ENCODE results near the gene PRKCQ. TPM values are rescaled to one million over a fixed set of nuclear protein-coding genes. Genes with fewer than 3 reads are reported as not detected.
A peak's percentile ranks its signal among the peaks of the same experiment; 100 is the strongest.

The PRKCQ gene
- total RNA-seq, 1 donor from 2014 or later, result 24.0 TPM

DNA sequence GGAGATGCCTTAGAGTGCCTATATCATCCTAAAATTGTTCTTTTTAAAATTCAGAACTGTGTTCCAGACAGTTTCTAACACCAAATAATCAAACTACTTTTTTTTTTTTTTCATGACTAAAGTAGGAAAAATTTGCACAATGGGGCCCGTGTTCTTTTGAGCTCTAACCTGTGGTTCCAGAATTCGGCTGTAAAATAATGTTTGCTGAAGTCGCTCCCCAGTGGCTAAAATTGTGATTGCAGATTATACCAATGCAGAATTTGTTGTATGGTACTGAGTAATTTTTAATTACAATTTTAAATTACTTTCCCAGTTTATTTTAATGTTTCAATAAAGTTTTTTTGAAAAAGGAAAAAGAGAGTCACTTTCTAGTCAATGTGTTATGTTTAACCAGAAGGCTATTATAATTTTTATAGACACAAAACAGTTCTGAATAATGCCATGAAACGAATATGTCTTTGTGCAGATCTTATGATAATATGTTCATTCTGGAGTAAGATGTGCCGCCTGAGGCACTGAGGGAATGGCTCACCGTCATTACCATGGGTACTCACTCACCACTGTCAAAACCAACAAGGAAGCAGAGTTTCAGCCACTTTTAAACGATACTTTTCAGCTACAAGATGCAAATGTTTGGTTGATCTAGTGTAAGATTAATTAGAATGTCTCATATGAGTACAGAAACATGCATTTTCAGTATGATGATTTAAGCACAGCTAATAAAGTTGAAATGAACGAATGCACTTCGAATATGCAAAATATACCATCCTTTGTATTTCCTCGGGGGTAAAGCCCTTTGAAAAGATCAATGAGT lies 173.6 kb downstream of the PRKCQ start:
- H3K27ac Mint-ChIP-seq (ENCODE audit: unreplicated experiment), result no peak overlapping the region
- H3K4me3 Mint-ChIP-seq (ENCODE audit: unreplicated experiment), result no peak overlapping the region
- DNase-seq (ENCODE audit: low spot score), result no peak
- H3K36me3 Mint-ChIP-seq (ENCODE audit: low read depth, unreplicated experiment), result no peaks in the 10 kb centered on the region
- no peaks in the 10 kb centered on the region for H3K9me3 Mint-ChIP-seq (ENCODE audit: unreplicated experiment)
- H3K4me1 Mint-ChIP-seq (ENCODE audit: unreplicated experiment), result peaks cover 38% of the 10 kb centered on the region
- H3K27me3 Mint-ChIP-seq (ENCODE audit: unreplicated experiment), result no peaks in the 10 kb centered on the region
- TF ChIP-seq, protein P1, sequence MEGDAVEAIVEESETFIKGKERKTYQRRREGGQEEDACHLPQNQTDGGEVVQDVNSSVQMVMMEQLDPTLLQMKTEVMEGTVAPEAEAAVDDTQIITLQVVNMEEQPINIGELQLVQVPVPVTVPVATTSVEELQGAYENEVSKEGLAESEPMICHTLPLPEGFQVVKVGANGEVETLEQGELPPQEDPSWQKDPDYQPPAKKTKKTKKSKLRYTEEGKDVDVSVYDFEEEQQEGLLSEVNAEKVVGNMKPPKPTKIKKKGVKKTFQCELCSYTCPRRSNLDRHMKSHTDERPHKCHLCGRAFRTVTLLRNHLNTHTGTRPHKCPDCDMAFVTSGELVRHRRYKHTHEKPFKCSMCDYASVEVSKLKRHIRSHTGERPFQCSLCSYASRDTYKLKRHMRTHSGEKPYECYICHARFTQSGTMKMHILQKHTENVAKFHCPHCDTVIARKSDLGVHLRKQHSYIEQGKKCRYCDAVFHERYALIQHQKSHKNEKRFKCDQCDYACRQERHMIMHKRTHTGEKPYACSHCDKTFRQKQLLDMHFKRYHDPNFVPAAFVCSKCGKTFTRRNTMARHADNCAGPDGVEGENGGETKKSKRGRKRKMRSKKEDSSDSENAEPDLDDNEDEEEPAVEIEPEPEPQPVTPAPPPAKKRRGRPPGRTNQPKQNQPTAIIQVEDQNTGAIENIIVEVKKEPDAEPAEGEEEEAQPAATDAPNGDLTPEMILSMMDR (IDR thresholded peaks at IDR 0.05; ENCODE audit: unreplicated experiment), result peak; percentile 39

DNA sequence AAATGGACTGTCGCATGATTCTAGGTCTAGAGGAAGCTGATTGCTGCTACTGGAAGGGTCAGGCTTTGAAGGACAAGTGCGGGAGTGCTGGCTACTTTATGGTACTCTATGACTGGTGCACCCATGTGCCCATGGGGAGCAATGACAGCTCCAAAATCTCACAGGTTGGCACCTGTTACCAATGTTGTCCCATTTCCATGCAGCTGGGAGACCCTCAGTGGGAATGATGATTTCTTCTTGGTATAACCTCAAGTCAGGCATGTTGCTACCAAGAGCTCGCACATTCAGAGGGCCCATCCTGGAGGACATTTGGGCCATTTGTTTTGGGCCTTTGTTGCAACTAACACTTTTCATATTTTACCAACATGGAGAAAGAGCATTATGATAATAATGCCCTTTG lies 174.4 kb downstream of the PRKCQ start:
- H3K36me3 Mint-ChIP-seq (ENCODE audit: low read depth, unreplicated experiment), result no peaks in the 10 kb centered on the region
- TF ChIP-seq, protein P1 (IDR thresholded peaks at IDR 0.05; ENCODE audit: unreplicated experiment), result no peak
- DNase-seq (ENCODE audit: low spot score), result no peak
- no peak overlapping the region for H3K27ac Mint-ChIP-seq (ENCODE audit: unreplicated experiment)
- no peaks in the 10 kb centered on the region for H3K27me3 Mint-ChIP-seq (ENCODE audit: unreplicated experiment)
- no peaks in the 10 kb centered on the region for H3K9me3 Mint-ChIP-seq (ENCODE audit: unreplicated experiment)
- no peak overlapping the region for H3K4me3 Mint-ChIP-seq (ENCODE audit: unreplicated experiment)
- peaks cover 37% of the 10 kb centered on the region for H3K4me1 Mint-ChIP-seq (ENCODE audit: unreplicated experiment)

DNA sequence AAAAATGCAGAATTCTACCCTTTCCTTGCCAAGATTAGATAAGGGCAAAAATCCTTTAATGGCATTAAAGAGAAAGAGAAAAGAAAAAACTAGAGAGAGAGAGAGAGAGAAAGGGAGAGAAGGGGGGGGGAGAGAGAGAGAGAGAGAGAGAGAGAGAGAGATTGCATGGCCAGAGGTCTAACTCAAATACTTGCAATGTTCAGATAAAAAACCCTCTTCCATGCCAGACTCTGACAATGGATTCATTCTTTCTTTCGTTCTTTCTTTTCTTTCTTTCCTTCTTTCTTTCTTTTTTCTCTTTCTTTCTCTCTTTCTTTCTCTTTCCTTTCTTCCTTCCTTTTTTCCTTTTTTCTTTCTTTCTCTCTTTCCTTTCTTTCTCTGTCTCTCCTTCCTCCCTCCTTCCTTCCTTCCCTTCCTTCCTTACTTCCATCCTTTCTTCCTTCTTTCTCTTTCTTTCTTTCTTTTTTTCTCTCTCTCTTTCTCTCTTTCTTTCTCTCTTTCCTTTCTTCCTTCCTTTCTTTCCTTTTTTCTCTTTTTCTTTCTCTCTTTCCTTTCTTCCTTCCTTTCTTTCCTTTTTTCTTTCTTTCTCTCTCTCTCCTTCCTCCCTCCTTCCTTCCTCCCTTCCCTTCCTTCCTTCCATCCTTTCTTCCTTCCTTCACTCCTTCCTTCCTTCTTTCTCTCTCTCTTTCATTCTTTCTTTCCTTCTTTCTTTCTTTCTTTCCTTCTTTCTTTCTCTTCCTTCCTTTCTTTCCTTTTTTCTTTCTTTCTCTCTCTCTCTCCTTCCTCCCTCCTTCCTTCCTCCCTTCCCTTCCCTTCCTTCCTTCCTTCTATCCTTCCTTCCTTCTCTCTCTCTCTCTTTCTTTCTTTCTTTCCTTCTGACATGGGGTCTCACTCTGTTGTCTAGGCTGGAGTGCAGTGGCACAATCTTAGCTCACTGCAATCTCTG lies 175.7 kb downstream of the PRKCQ start:
- TF ChIP-seq, protein P1 (IDR thresholded peaks at IDR 0.05; ENCODE audit: unreplicated experiment), result no peak
- Mint-ChIP-seq H3K27ac (ENCODE audit: unreplicated experiment) (no peak overlapping the region), H3K27me3 (ENCODE audit: unreplicated experiment) (no peaks in the 10 kb centered on the region), H3K4me3 (ENCODE audit: unreplicated experiment) (no peak overlapping the region), H3K4me1 (ENCODE audit: unreplicated experiment) (peaks cover 38% of the 10 kb centered on the region), H3K9me3 (ENCODE audit: unreplicated experiment) (no peaks in the 10 kb centered on the region), H3K36me3 (ENCODE audit: low read depth, unreplicated experiment) (no peaks in the 10 kb centered on the region)
- no peak for DNase-seq (ENCODE audit: low spot score)

DNA sequence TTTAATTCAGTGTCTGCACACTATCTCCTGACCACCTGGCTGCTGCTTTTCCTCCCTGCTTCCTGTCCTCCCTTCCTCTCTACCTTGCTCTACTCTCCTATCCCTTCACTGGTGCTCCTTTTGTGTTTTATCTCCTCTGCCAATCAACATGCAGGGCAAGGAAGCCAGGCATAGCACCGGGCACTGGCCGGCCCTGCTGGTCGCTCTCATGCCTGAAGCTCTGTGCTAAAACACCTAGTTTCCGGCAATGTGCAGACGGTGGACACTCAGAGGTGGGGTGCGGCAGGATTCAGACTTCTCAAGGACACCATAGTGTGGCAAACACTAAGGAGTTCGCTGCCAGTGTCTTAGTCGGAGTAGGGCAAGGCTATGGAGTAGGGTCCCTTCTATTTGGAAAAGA lies 177.1 kb downstream of the PRKCQ start:
- DNase-seq (ENCODE audit: low spot score), result no peak
- no peak overlapping the region for H3K4me3 Mint-ChIP-seq (ENCODE audit: unreplicated experiment)
- H3K27ac Mint-ChIP-seq (ENCODE audit: unreplicated experiment), result no peak overlapping the region
- peaks cover 36% of the 10 kb centered on the region for H3K4me1 Mint-ChIP-seq (ENCODE audit: unreplicated experiment)
- no peaks in the 10 kb centered on the region for H3K27me3 Mint-ChIP-seq (ENCODE audit: unreplicated experiment)
- H3K9me3 Mint-ChIP-seq (ENCODE audit: unreplicated experiment), result no peaks in the 10 kb centered on the region
- no peaks in the 10 kb centered on the region for H3K36me3 Mint-ChIP-seq (ENCODE audit: low read depth, unreplicated experiment)
- TF ChIP-seq, protein P1 (IDR thresholded peaks at IDR 0.05; ENCODE audit: unreplicated experiment), result no peak

All from endothelial cell (in vitro differentiated cells).